ENCODE data around the gene CFAP90.

CFAP90 gene

DNA sequence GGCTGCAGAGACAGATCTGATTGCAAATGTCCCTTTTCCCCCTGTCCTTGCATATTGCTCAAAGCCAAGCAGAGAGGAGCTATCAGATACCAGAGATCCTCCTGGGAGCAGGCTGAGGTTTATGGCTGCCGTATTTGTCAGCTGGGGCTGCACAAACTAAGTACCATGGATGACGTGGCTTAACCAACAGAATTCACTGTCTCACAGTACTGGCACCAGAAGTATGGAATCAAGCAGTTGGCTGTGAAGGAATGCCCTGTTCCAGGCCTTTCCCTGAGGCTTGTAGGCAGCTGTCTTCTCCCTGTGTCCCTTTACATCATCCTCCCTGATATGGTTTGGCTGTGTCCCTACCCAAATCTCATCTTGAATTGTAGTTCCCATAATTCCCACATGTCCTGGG lies 2.6 kb downstream of the CFAP90 start:
- no peak overlapping the region for H3K4me3 ChIP-seq (ENCODE audit: low read depth, low read length)
- TF ChIP-seq, protein P1, sequence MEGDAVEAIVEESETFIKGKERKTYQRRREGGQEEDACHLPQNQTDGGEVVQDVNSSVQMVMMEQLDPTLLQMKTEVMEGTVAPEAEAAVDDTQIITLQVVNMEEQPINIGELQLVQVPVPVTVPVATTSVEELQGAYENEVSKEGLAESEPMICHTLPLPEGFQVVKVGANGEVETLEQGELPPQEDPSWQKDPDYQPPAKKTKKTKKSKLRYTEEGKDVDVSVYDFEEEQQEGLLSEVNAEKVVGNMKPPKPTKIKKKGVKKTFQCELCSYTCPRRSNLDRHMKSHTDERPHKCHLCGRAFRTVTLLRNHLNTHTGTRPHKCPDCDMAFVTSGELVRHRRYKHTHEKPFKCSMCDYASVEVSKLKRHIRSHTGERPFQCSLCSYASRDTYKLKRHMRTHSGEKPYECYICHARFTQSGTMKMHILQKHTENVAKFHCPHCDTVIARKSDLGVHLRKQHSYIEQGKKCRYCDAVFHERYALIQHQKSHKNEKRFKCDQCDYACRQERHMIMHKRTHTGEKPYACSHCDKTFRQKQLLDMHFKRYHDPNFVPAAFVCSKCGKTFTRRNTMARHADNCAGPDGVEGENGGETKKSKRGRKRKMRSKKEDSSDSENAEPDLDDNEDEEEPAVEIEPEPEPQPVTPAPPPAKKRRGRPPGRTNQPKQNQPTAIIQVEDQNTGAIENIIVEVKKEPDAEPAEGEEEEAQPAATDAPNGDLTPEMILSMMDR (IDR thresholded peaks at IDR 0.05; ENCODE audit: borderline replicate concordance, insufficient read depth, low read depth, low read length), result no peak

GRCh38 chr5:7846327-7846726 lies 4.6 kb downstream of the CFAP90 start:
- TF ChIP-seq, protein P1 (IDR thresholded peaks at IDR 0.05; ENCODE audit: borderline replicate concordance, insufficient read depth, low read depth, low read length), result no peak

GRCh38 chr5:7845557-7845956 lies 5.4 kb downstream of the CFAP90 start:
- TF ChIP-seq, protein P1 (IDR thresholded peaks at IDR 0.05; ENCODE audit: borderline replicate concordance, insufficient read depth, low read depth, low read length), result no peak
- H3K4me3 ChIP-seq (ENCODE audit: low read depth, low read length), result no peak overlapping the region

More at GRCh38 chr5:7846327-7846726, 4.6 kb downstream of the CFAP90 start:
- no peak overlapping the region for H3K4me3 ChIP-seq (ENCODE audit: low read depth, low read length)

GRCh38 chr5:7844901-7845300 lies 6.0 kb downstream of the CFAP90 start:
- TF ChIP-seq, protein P1 (IDR thresholded peaks at IDR 0.05; ENCODE audit: borderline replicate concordance, insufficient read depth, low read depth, low read length), result no peak

GRCh38 chr5:7842531-7842930 lies 8.4 kb downstream of the CFAP90 start:
- no peak overlapping the region for H3K4me3 ChIP-seq (ENCODE audit: low read depth, low read length)
- TF ChIP-seq, protein P1 (IDR thresholded peaks at IDR 0.05; ENCODE audit: borderline replicate concordance, insufficient read depth, low read depth, low read length), result no peak

More at GRCh38 chr5:7844901-7845300, 6.0 kb downstream of the CFAP90 start:
- no peak overlapping the region for H3K4me3 ChIP-seq (ENCODE audit: low read depth, low read length)

GRCh38 chr5:7837403-7837802 lies 13.5 kb downstream of the CFAP90 start:
- TF ChIP-seq, protein P1 (IDR thresholded peaks at IDR 0.05; ENCODE audit: borderline replicate concordance, insufficient read depth, low read depth, low read length), result no peak
- no peak overlapping the region for H3K4me3 ChIP-seq (ENCODE audit: low read depth, low read length)

GRCh38 chr5:7834982-7835381 lies 16.0 kb downstream of the CFAP90 start:
- TF ChIP-seq, protein P1 (IDR thresholded peaks at IDR 0.05; ENCODE audit: borderline replicate concordance, insufficient read depth, low read depth, low read length), result no peak
- no peak overlapping the region for H3K4me3 ChIP-seq (ENCODE audit: low read depth, low read length)
